Measurements from ENCODE around the gene AUH. TPM values are rescaled to one million over a fixed set of nuclear protein-coding genes. Genes with fewer than 3 reads are reported as not detected.

Gene AUH
- total RNA-seq, 4 donors from 2014 or later: 23.0 to 39.2 (median 25.7) TPM

GRCh38 chr9:91207729-91208418 lies 153.8 kb downstream of the AUH start:
- peaks cover 12 to 24% (median 14%) of the 10 kb centered on the region in 3 donors for H3K4me1 ChIP-seq
- H3K9me3 ChIP-seq: no peaks in the 10 kb centered on the region
- no peaks in the 10 kb centered on the region for H3K27me3 ChIP-seq
- WGBS, 2 donors (ENCODE audit: low coverage in 1 of 2): 10 to 16% methylated on average over 5 to 8 of the region's 8 CpGs
- no peak overlapping the region for H3K4me3 ChIP-seq
- ATAC-seq: peak; percentile 90
- H3K27ac ChIP-seq: peak overlapping the region; percentile 76 to 91 (median 84)
- H3K36me3 ChIP-seq: no peaks in the 10 kb centered on the region
- TF ChIP-seq POLR2AphosphoS5 (IDR thresholded peaks at IDR 0.05): peak; percentile 95
- TF ChIP-seq EP300 (IDR thresholded peaks at IDR 0.05): no peak

GRCh38 chr9:91207397-91207728 lies 154.4 kb downstream of the AUH start:
- TF ChIP-seq CTCF (IDR thresholded peaks at IDR 0.05) (no peak), POLR2A (IDR thresholded peaks at IDR 0.05) (no peak), EP300 (IDR thresholded peaks at IDR 0.05) (no peak), POLR2AphosphoS5 (IDR thresholded peaks at IDR 0.05) (no peak)
- H3K36me3 ChIP-seq: no peaks in the 10 kb centered on the region
- peak overlapping the region; percentile 76 to 91 (median 84) for H3K27ac ChIP-seq
- H3K4me1 ChIP-seq: peaks cover 12 to 24% (median 14%) of the 10 kb centered on the region in 3 donors
- no peaks in the 10 kb centered on the region for H3K27me3 ChIP-seq
- no peak for ATAC-seq
- no peaks in the 10 kb centered on the region for H3K9me3 ChIP-seq
- 88 to 92% methylated on average over 9 of the region's 9 CpGs for WGBS, 2 donors (ENCODE audit: low coverage in 1 of 2)
- H3K4me3 ChIP-seq: no peak overlapping the region

GRCh38 chr9:91206806-91207205 lies 154.9 kb downstream of the AUH start:
- Histone ChIP-seq H3K27ac (peak overlapping the region in 3 of 4 donors; percentile 76 to 84 (median 83)), H3K4me1 (peaks cover 12 to 24% (median 14%) of the 10 kb centered on the region in 3 donors), H3K4me3 (no peak overlapping the region), H3K27me3 (no peaks in the 10 kb centered on the region), H3K9me3 (no peaks in the 10 kb centered on the region), H3K36me3 (no peaks in the 10 kb centered on the region)
- ATAC-seq: no peak
- 85 to 100% methylated on average over 1 of the region's 1 CpG for WGBS, 2 donors (ENCODE audit: low coverage in 1 of 2)
- TF ChIP-seq POLR2AphosphoS5 (IDR thresholded peaks at IDR 0.05): no peak
- no peak for TF ChIP-seq CTCF (IDR thresholded peaks at IDR 0.05)

- no peaks in the 10 kb centered on the region for H3K36me3 ChIP-seq
- H3K9me3 ChIP-seq: no peaks in the 10 kb centered on the region
- no peak for ATAC-seq
- no peak for TF ChIP-seq EP300 (IDR thresholded peaks at IDR 0.05)
- no peak for TF ChIP-seq POLR2AphosphoS5 (IDR thresholded peaks at IDR 0.05)
- TF ChIP-seq CTCF (IDR thresholded peaks at IDR 0.05): no peak
- TF ChIP-seq POLR2A (IDR thresholded peaks at IDR 0.05): no peak
- no peaks in the 10 kb centered on the region for H3K27me3 ChIP-seq
- H3K4me1 ChIP-seq: peaks cover 6 to 27% (median 12%) of the 10 kb centered on the region in 3 donors
- H3K27ac ChIP-seq: no peak overlapping the region
- H3K4me3 ChIP-seq: no peak overlapping the region
These were observed 158.9 kb downstream of the AUH start for GRCh38 chr9:91202736-91203283.

GRCh38 chr9:91200692-91201336 lies 160.9 kb downstream of the AUH start:
- Histone ChIP-seq H3K9me3 (no peaks in the 10 kb centered on the region), H3K4me1 (peaks cover 6 to 35% (median 16%) of the 10 kb centered on the region in 3 donors), H3K36me3 (no peaks in the 10 kb centered on the region), H3K27ac (no peak overlapping the region), H3K4me3 (no peak overlapping the region), H3K27me3 (no peaks in the 10 kb centered on the region)
- no peak for ATAC-seq
- TF ChIP-seq EP300 (IDR thresholded peaks at IDR 0.05) (no peak), CTCF (IDR thresholded peaks at IDR 0.05) (no peak), POLR2A (IDR thresholded peaks at IDR 0.05) (no peak), POLR2AphosphoS5 (IDR thresholded peaks at IDR 0.05) (no peak)
- 86 to 100% methylated on average over 1 to 2 of the region's 2 CpGs for WGBS, 2 donors (ENCODE audit: low coverage in 1 of 2)

Data from gastroesophageal sphincter (tissue), 4 donors.